Chondrocyte (in vitro differentiated cells): ENCODE measurements around the gene SCIMP. TPM values are rescaled to one million over a fixed set of nuclear protein-coding genes. Genes with fewer than 3 reads are reported as not detected.

ENCODE experiments used
- DNase-seq: peaks from one replicate; pipeline ENCODE4 v3.0.0; 2021; ENCODE audit warnings: mixed read lengths, low spot score
- H3K27ac Mint-ChIP-seq: one replicate; pipeline ENCODE4 v1.8.0; 2021; ENCODE audit warnings: mild to moderate bottlenecking, moderate library complexity, mixed read lengths; ENCODE audit not compliant: unreplicated experiment
- H3K27me3 Mint-ChIP-seq: 2 replicates; pipeline ENCODE4 v1.8.0; 2021; ENCODE audit warnings: low read depth, mixed read lengths
- H3K36me3 Mint-ChIP-seq: 2 replicates; pipeline ENCODE4 v1.8.0; 2021; ENCODE audit warnings: low read depth, mixed read lengths
- H3K4me1 Mint-ChIP-seq: 2 replicates; pipeline ENCODE4 v1.8.0; 2021; ENCODE audit warnings: low read depth, mild to moderate bottlenecking, mixed read lengths
- H3K4me3 Mint-ChIP-seq: one replicate; pipeline ENCODE4 v1.8.0; 2021; ENCODE audit warnings: mild to moderate bottlenecking, moderate library complexity, mixed read lengths; ENCODE audit not compliant: unreplicated experiment
- H3K9me3 Mint-ChIP-seq: 2 replicates; pipeline ENCODE4 v1.8.0; 2021; ENCODE audit warnings: low read depth, mixed read lengths
- CTCF ChIP-seq: fragments of 200-600 bp; sonication (generic); IDR thresholded peaks from 2 replicates; pipeline ENCODE4 v1.5.0; 2021; ENCODE audit warnings: antibody characterized with exemption, mild to moderate bottlenecking, moderate library complexity
- total RNA-seq: library from RNA; stranded (reverse); gene quantifications from 3 replicates; pipeline ENCODE4 v1.2.1, GENCODE V29; 2021

The SCIMP gene
- total RNA-seq, 1 donor from 2014 or later: not detected

- Mint-ChIP-seq H3K27me3 (no peaks in the 10 kb centered on the region), H3K4me1 (no peaks in the 10 kb centered on the region), H3K4me3 (no peak overlapping the region), H3K36me3 (no peaks in the 10 kb centered on the region), H3K27ac (no peak overlapping the region), H3K9me3 (peaks cover 2% of the 10 kb centered on the region)
- TF ChIP-seq CTCF: no peak
- no peak for DNase-seq
Observed at GRCh38 chr17:5272322-5272721, 37.7 kb upstream of the SCIMP start.

- no peak for DNase-seq
- H3K4me3 Mint-ChIP-seq: no peak overlapping the region
- no peak for TF ChIP-seq CTCF
- no peaks in the 10 kb centered on the region for H3K36me3 Mint-ChIP-seq
- peaks cover 2% of the 10 kb centered on the region for H3K9me3 Mint-ChIP-seq
- H3K4me1 Mint-ChIP-seq: no peaks in the 10 kb centered on the region
- H3K27me3 Mint-ChIP-seq: no peaks in the 10 kb centered on the region
- H3K27ac Mint-ChIP-seq: no peak overlapping the region
Observed at GRCh38 chr17:5269241-5269960, 34.7 kb upstream of the SCIMP start.

GRCh38 chr17:5264893-5265292 is 30.2 kb upstream of the SCIMP start:
- H3K27ac Mint-ChIP-seq: no peak overlapping the region
- TF ChIP-seq CTCF: no peak
- H3K4me3 Mint-ChIP-seq: no peak overlapping the region
- H3K4me1 Mint-ChIP-seq: no peaks in the 10 kb centered on the region
- no peaks in the 10 kb centered on the region for H3K36me3 Mint-ChIP-seq
- peaks cover 2% of the 10 kb centered on the region for H3K9me3 Mint-ChIP-seq
- no peak for DNase-seq
- no peaks in the 10 kb centered on the region for H3K27me3 Mint-ChIP-seq

DNA sequence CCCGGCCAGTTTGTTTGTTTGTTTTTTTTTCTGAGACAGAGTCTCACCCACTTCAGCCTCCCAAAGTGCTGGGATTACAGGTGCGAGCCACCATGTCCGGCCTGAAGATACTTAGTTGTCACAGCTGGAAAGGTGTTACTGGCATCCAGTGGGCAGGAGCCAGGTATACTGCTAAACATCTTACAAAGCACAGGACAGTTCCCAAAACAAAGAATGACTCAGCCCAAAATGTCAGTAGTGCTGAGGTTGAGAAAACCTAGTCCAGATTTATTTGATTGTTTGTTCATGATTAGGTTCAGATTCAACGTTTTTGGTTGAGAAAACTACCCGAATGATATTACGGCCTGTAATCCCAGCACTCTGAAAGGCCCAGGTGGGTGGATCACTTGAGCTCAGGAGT is 28.8 kb upstream of the SCIMP start:
- H3K4me3 Mint-ChIP-seq: no peak overlapping the region
- no peak for DNase-seq
- no peaks in the 10 kb centered on the region for H3K36me3 Mint-ChIP-seq
- TF ChIP-seq CTCF: no peak
- H3K9me3 Mint-ChIP-seq: peaks cover 2% of the 10 kb centered on the region
- no peaks in the 10 kb centered on the region for H3K4me1 Mint-ChIP-seq
- H3K27me3 Mint-ChIP-seq: no peaks in the 10 kb centered on the region
- H3K27ac Mint-ChIP-seq: no peak overlapping the region

DNA sequence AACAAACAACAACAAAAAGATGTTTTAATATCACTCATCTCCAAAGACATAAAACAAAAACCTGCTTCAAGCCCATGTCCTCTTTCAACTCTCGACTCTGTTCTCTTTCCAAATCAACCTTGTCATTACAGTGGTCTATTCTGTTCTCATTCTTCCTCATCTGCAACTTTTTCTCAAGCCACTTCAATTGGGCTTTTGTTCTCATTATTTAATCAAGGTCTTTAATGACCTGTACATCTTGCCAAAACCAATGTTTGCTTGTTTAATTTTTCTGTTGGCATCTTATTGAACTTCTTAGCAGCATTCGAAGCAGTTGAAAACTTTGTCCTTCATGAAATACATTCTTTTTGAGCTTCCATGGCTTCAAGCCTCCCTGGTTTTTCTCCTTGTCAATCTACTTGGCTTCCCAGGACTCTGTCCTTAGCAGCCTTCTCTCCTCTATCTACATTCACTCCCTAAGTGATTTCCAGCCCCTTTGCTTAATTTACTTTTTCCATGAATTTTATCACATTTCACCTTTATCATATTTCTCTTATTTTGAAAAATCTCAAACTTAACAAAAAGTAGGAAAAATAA is 27.8 kb upstream of the SCIMP start:
- H3K4me1 Mint-ChIP-seq: no peaks in the 10 kb centered on the region
- H3K9me3 Mint-ChIP-seq: no peaks in the 10 kb centered on the region
- no peak for DNase-seq
- H3K4me3 Mint-ChIP-seq: no peak overlapping the region
- H3K27me3 Mint-ChIP-seq: no peaks in the 10 kb centered on the region
- TF ChIP-seq CTCF: no peak
- H3K27ac Mint-ChIP-seq: no peak overlapping the region
- H3K36me3 Mint-ChIP-seq: no peaks in the 10 kb centered on the region
